HEK293T (cell line): ENCODE data around the gene SHANK1.

Experiments used
- NFRKB ChIP-seq: fragments of 450-650 bp; IDR thresholded peaks from 2 replicates; pipeline ENCODE4 v1.6.1; 2016; ENCODE audit warnings: mild to moderate bottlenecking, moderate library complexity
- TARDBP ChIP-seq: fragments of 450-650 bp; IDR thresholded peaks from 2 replicates; pipeline ENCODE4 v1.6.1; 2016

GRCh38 chr19:50745221-50745620, 25.6 kb upstream of the SHANK1 start:
- TF ChIP-seq NFRKB (no peak), TARDBP (no peak)
